Large intestine (tissue), 3 donors: ENCODE data around the gene POLR1A. TPM values are rescaled to one million over a fixed set of nuclear protein-coding genes. Genes with fewer than 3 reads are reported as not detected.

Source experiments
- DNase-seq, 2 donors: peaks; one replicate each; pipeline versions ENCODE4 v3.0.0 to v3.0.0-alpha.2; 2013
- H3K27ac ChIP-seq: one replicate; pipeline ENCODE4 v1.5.1; 2013; ENCODE audit warnings: low read length
- H3K27me3 ChIP-seq: 2 replicates; pipeline ENCODE4 v1.6.1; 2013; ENCODE audit warnings: low read length; ENCODE audit not compliant: control insufficient read depth, insufficient read depth
- H3K36me3 ChIP-seq: 2 replicates; pipeline ENCODE4 v1.6.1; 2013; ENCODE audit warnings: low read length; ENCODE audit not compliant: control insufficient read depth, insufficient read depth
- H3K4me1 ChIP-seq: one replicate; pipeline ENCODE4 v1.6.1; 2013; ENCODE audit warnings: low read length; ENCODE audit not compliant: control insufficient read depth, insufficient read depth
- H3K4me3 ChIP-seq: one replicate; pipeline ENCODE4 v1.5.1; 2013; ENCODE audit warnings: low read length
- H3K9me3 ChIP-seq: one replicate; pipeline ENCODE4 v1.6.1; 2013; ENCODE audit warnings: mild to moderate bottlenecking, low read depth, low read length, moderate library complexity; ENCODE audit not compliant: control insufficient read depth
- WGBS: methylation state at CpG from one replicate; pipeline ENCODE4 v1.1.5; 2013; ENCODE audit warnings: low lambda C conversion rate; ENCODE audit not compliant: insufficient coverage; 5-methylcytosine and 5-hydroxymethylcytosine counted together
- polyA plus RNA-seq: library from polyadenylated mRNA; unstranded; fragments of 120-200 nt; gene quantifications from one replicate; pipeline ENCODE4 v1.2.1, GENCODE V29; 2013

POLR1A gene
- polyA plus RNA-seq, 1 donor, result 13.6 TPM

GRCh38 chr2:85978883-85979780 lies 126.6 kb downstream of the POLR1A start:
- no peak overlapping the region for H3K4me3 ChIP-seq
- H3K4me1 ChIP-seq, result no peaks in the 10 kb centered on the region
- WGBS, result 100% methylated on average over 1 of the region's 3 CpGs
- DNase-seq, result no peak
- H3K27ac ChIP-seq, result no peak overlapping the region
- no peaks in the 10 kb centered on the region for H3K36me3 ChIP-seq
- peaks cover 4% of the 10 kb centered on the region for H3K27me3 ChIP-seq
- no peaks in the 10 kb centered on the region for H3K9me3 ChIP-seq

DNA sequence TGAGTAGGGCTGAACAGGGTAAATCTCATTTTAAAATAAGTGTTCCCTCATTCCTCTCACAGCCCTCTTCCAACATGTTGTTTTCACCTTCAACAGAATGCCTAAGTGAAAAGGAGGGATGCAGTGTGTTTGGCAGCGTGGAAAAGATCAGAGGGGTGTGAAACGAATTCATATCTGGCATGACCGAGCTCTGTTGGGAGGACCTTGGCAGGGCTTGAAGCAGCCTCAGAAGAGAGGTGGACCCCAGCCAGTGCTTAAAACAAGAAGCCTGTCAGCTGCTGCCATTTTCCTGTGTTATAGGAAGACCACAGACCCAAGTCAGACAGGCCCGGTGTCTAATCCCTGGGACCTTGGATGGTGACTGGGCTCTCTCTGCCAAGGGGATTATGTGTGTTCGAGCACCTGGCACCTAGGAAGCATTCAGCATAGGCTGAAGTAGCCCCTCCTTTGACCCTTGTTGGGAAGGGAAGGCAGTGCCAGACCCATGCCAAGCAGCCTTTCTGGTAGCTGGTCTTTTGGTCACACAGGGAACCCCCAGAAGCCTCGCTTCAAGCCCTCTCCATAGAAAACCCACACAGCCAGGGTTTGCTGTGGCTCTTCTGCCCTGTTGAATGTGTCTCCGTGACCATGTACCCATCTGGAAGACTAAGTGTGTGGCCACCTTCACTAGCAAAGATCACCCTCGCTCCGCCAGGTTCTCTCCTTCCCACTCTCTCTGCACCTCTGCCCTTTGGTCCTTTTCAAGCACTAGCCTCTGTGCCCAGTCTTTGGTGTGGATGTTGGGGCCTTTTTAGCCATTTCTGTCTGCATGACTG lies 129.4 kb downstream of the POLR1A start:
- H3K4me1 ChIP-seq, result no peaks in the 10 kb centered on the region
- H3K27ac ChIP-seq, result no peak overlapping the region
- no peaks in the 10 kb centered on the region for H3K9me3 ChIP-seq
- WGBS, result no CpG with 5 or more reads among the region's 9 CpGs
- no peaks in the 10 kb centered on the region for H3K36me3 ChIP-seq
- peaks cover 4% of the 10 kb centered on the region for H3K27me3 ChIP-seq
- H3K4me3 ChIP-seq, result no peak overlapping the region
- DNase-seq, result no peak

DNA sequence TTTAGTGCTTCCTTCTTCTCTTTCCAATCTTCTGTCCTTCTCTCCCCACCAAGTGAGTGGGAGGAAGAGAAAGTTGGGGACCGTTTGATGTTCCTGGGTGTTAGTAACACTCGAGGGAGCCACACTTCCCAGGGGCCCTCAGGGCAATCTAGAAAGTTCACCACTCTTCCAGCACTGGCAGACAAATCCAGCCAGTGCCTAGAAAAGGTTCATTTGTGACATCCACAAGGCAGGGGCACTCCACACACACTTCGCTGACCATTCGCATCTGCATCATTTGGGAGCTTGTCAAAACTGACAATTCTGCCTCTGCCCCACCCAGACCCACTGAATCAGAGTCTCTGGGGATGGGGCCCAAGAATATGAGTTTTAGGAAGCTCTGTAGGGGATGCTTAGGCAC lies 130.1 kb downstream of the POLR1A start:
- Histone ChIP-seq H3K4me3 (no peak overlapping the region), H3K27ac (no peak overlapping the region), H3K9me3 (no peaks in the 10 kb centered on the region), H3K27me3 (peaks cover 4% of the 10 kb centered on the region), H3K36me3 (no peaks in the 10 kb centered on the region), H3K4me1 (no peaks in the 10 kb centered on the region)
- no CpG with 5 or more reads among the region's 4 CpGs for WGBS
- no peak for DNase-seq

- no peak overlapping the region for H3K27ac ChIP-seq
- WGBS, result no CpG with 5 or more reads among the region's 1 CpG
Observed at GRCh38 chr2:85974390-85974789, 131.3 kb downstream of the POLR1A start.

DNA sequence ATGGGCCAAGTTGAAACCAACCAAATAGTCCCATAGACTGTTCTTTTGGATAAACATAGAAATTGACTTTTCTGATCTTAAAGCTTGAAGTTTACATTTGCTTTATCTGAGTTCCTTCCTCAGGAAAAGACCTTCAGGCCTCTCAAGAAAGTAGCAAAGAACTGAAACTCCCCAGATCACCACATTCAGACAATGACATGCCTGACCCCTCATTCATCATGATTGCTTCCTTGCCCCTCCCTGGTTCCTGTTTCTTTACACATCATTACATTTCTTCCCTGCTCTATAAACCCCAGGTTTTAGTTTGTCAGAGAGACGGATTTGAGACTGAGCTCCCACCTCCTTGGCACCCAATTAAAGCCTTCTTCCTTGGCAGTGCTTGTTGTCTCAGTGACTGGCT lies 133.3 kb downstream of the POLR1A start:
- H3K9me3 ChIP-seq, result no peaks in the 10 kb centered on the region
- H3K4me1 ChIP-seq, result no peaks in the 10 kb centered on the region
- H3K27ac ChIP-seq, result no peak overlapping the region
- WGBS, result no CpG with 5 or more reads among the region's 1 CpG
- peaks cover 4% of the 10 kb centered on the region for H3K27me3 ChIP-seq
- DNase-seq, result no peak
- no peak overlapping the region for H3K4me3 ChIP-seq
- H3K36me3 ChIP-seq, result no peaks in the 10 kb centered on the region

More at GRCh38 chr2:85974390-85974789, 131.3 kb downstream of the POLR1A start:
- no peaks in the 10 kb centered on the region for H3K9me3 ChIP-seq
- DNase-seq, result no peak
- peaks cover 4% of the 10 kb centered on the region for H3K27me3 ChIP-seq
- no peaks in the 10 kb centered on the region for H3K4me1 ChIP-seq
- H3K36me3 ChIP-seq, result no peaks in the 10 kb centered on the region
- H3K4me3 ChIP-seq, result no peak overlapping the region

- DNase-seq, result no peak
- no peaks in the 10 kb centered on the region for H3K9me3 ChIP-seq
- H3K27me3 ChIP-seq, result peaks cover 4% of the 10 kb centered on the region
- no peaks in the 10 kb centered on the region for H3K4me1 ChIP-seq
- no peak overlapping the region for H3K27ac ChIP-seq
- no peak overlapping the region for H3K4me3 ChIP-seq
- no peaks in the 10 kb centered on the region for H3K36me3 ChIP-seq
Observed at GRCh38 chr2:85971366-85971765, 134.3 kb downstream of the POLR1A start.

Other genes with a start within 250 kb of the POLR1A start
- gene ST3GAL5, start 216.9 kb downstream of the POLR1A start, polyA plus RNA-seq, result 10.0 TPM
- 110 TPM for gene PTCD3, start 349 bp upstream of the POLR1A start, polyA plus RNA-seq
- 78.9 TPM for gene IMMT, start 89.6 kb upstream of the POLR1A start, polyA plus RNA-seq
- gene MRPL35, start 93.6 kb upstream of the POLR1A start, polyA plus RNA-seq, result 46.6 TPM
- gene REEP1, start 231.7 kb upstream of the POLR1A start, polyA plus RNA-seq, result 36.9 TPM